GM18498 (cell line): ENCODE data around the gene DPYSL3.

Experiments
- ATAC-seq: cut with Tn5 transposase; IDR thresholded peaks from one replicate; pipeline ENCODE4 v1.9.1; 2021; ENCODE audit warnings: mild to moderate bottlenecking, moderate library complexity; ENCODE audit not compliant: unreplicated experiment

The DPYSL3 gene

DNA sequence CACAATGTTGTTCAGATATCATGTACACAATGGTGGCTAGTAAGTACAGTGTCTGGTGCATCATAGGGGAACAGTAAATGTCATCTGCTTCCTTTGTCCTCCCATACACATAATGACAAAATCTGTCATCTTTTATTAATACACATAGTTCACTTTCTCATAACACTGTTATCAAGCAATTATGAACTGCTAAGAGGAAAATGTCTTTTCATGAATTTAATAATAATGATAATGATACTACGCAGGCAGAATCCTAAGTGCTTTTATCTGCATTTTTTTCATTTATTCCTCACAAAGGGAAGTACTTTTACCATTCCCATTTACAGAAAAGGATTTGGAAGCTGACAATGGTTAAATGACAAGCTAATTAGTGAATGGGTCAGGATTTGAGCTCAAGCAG, 35.7 kb downstream of the DPYSL3 start:
- ATAC-seq = no peak

DNA sequence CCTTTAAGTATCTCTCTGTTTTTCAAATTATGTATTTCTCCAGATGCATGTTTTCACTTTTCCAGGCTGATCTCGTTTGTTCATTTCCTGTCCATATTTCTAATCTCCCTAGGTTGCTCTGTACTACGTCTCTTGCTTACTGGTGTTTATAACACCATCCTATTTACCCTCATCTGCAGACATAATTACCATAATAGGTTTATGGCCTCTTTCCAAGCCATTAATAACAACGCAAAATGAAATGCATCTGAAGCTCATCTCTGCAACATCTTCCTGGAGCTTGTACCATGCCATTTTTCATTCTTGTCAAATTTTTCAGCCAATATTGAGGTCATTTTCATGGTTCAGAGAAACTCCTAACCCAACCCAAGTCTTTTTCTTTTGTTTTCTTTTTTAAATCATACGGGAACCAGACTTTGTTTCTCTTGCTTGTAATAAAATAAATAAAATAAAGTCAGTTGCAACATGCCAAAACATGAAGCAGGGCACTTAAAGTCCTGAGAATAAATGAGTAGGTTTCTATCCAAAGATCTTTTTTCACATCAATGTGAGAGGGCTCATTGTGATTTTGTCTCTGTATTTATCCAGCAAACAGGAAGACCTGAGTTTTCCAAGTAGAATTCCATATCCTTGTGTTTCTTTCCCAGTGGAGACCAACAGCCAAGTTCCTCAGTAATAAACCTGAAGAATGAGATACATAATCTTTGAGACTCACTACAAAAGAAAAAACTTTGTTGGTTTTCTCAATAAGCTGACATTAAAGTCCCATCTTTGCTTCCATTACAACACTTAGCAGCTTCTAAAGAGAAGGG, 37.0 kb downstream of the DPYSL3 start:
- ATAC-seq = no peak

DNA sequence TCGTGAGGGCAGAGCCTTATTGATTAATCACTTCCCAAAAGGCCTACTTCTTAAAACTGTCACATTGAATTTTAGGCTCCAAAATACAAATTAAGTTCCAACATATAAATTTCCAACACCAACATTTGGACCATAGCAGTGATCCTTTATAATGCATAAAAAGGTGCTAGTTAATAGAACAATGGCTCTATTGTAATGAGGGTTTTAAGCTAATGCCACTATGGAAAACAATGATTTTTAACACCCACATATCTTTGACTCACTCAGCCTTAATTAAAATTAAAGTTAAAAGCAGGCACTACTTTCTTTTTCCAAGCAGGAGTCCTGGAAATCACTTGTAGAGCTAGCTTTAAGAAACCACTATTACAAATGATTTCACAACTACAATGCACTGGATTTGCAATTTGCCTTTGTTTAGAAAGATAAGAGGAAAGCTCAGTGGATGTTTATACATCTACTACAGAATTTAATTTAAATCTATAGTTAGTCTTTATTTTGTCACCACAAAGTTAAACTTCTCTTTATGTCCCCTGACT, 41.8 kb downstream of the DPYSL3 start:
- no peak for ATAC-seq

DNA sequence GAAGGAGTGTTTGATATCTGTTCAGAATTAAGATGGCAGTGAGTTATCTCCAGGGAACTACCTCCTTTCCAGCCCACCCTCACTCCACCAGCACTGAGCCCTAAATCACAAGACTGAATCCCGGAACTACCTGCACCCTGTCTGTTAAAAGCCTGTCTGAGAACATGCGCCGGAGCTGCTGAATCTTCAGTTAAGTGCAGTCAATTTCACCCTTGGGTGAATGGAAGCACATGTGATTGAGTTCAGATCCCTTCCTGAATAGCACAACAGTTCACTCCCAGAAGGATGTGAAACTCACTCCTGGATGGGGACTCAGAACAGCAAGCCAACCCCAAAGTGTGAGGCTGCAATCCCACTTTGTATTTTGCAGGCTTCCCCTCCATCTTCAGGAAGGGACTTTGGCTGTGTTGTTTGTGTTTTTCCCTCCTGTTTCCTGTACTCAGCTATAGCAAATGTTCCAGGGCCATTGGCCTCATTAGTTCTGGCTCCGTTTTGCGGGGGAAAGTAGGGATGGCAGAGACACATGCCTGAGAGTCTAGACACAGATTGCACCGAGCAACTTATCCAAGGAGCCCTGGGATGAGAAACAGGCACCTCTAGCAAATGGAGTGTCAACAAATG, 43.4 kb downstream of the DPYSL3 start:
- ATAC-seq = no peak

DNA sequence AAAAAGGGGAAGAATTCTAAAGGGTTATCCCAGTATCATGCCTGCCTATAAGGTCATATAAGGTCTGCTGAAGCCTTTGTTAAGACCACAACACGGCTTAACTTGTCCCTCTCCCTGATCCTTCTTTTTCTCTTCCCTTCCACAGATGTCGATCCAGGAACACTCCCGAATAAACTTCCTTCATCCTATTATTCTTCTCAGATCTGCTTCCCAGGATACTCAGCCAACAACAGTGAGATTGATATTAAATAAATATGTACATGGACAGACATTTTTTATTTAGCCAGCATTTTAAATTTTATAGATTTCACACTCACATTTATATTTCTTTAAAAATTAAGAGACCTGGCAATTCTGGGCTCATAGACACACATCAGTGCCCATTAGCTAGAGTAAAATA, 44.1 kb downstream of the DPYSL3 start:
- ATAC-seq = no peak

DNA sequence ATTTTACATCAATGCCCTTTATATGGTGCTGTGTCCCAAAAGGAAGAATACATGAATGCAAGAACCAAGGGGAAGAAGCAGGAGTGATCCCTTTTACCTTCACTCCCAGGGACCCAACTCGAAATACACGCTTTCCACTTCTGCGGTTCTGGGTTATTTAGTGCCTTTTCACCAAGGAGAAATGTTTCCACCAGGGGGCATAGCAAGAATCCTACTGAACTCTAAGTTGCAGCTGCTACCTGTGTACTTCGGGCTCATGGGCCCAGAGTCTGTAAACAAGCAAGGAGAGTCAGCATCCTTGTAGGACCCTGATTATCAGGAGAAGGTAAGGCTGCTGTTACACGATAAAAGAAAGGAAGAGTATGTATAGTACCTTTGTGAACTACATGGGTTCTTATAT, 45.7 kb downstream of the DPYSL3 start:
- ATAC-seq = no peak

DNA sequence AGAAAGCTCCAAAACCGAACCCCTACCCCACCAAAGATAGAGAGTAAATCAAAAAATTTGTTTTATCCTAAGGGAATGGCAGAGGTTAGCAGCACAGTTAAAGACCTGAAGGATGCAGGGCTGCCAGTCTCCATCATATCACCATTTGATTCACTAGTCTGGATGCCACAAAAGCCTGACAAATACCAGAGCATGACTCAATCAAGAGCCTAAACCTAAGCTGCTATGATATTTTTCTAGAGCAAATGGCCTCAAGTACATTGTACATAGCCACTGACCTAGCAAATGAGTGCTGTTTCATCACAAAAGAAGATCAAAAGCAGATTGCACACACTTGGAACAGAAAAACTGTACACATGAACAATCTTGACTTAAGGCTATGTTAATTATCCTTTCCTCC, 48.0 kb downstream of the DPYSL3 start:
- ATAC-seq = no peak

DNA sequence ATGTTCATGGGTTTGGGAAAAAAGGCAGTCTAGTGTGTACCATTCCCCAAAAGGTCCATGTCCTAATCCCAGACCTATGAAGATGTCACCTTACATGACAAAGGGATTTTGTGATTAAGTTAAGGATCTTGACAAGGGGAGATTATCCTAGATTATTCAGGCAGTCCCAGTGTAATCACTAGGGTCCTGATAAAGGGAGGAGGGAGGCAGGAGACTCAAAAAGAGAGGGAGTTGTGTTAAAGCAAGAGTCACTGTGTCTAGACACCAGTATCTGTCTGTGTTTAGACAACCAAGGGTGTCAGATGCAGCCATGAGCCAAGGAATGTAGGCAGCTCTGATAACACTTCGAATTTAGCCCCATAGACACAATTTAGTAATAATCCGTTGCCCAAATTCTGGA, 49.5 kb downstream of the DPYSL3 start:
- no peak for ATAC-seq

DNA sequence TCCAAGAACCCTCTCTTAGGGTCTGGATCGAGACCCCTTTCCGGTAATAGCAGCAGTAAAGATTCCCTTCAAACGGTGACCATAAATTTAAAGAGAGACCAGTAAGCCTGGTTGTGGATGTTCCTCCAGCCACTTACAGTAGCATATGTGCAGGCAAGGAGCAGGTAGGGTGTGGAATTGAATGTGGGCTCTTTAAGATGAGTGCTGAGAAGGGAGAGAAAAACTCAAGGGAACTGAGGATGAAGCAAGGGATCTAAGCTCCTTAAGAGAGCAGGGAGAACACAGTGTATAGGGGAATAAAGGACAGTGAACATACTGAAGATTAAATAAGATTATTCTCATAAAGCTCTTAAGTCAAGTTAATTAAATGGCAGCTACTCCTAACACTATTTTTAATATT, 51.3 kb downstream of the DPYSL3 start:
- ATAC-seq = no peak

DNA sequence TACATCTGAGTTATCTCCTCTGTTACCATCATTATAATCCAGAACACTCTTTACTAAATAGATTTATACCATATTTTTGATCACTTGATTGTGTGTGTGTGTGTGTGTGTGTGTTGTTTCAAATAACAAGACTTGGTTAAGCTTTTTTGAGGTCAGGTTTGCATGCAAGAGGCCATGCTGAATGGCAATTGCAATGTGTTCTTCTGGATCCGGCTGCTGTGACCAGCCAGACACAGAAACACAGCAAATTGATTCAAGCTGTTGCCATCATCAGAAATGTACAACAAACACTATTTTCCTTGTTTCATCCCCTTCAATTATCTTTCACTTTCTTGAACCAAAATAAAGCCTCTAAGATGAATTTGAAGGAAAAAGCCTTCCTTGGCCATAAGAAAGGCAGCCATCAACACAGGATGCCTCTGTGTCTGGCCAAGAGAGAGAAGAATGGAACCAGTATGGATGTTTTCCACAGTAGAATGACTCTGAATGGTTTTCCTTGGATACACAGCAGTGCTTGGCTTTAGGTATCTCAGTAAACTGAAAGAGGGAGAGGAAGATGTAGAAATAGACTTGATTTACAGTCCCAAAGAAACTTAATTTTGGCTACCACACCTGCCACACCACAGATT, 53.9 kb downstream of the DPYSL3 start:
- no peak for ATAC-seq

DNA sequence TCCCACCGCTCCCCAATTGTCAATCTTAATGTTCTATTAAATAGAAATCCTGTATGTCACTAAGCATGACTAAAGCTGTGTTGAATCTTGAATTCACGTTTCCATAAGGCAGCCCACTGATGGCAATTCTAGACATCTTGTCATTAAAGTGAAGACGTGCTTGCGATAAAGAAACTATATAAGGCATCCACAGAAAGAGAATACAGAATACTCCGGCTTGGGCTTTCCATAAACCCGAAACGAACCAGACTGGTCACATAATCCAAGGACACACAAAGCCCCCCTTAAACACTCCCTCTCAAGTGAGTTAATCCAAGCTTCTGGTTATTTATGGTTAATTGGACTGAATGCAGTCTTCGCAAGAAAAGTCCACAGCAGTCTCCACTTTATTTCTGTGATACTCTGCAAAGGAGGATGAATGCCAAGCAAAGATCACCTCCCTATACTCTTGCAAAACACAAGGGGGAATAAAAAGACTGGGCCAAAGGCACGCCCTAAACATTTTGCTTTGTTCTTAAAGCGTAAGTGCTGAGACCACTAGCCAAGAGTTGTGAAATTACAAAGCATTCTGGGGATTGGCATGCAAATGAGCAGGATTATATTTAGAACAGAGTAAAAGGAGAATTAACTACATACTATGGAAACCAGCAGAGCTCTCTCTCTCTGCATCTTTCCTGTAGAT, 54.7 kb downstream of the DPYSL3 start:
- ATAC-seq = no peak

DNA sequence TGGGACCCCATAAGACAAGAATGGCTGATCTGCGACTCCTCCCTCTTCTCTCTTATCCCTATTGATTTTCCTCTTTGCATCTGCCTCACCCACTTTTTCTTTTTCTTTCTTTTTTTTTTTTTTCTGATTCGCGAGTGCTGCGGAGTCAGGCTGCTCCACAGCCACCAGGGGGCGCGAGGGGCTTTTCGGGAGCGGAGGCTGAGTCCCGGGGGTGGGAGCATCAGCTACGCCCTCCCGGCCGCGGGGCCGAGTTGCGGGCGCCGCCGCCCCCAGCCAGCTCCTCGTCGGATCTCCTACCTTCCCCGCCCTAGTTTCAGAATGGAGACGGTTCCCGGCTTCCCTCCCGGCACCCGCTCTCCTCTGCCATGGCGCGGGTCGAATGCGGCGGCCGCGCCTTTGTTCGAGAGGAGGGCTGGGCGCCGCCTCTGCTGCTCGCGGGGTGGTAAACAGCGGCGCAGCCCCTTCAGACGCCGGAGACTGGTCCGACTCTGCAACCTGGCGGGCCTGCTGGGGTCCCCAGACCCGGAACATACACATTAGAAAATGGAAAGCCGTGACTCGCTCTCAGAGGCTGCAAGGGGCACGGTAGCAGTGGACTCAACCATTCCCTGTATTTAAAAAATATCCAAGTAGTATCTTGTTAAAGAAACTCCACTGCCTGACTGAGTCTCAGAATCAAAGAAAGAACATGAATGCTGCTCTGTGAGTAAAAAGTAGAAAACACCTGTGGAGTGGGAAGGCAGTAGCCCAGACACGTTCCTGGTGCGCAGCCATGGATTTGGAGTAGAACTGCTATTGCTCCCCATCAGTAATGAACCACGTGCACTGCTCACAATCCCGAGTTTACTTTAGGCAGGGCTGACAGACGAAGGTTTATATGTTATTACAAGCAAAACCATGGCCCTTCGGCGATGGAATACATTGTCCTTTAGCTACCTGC, 55.7 kb downstream of the DPYSL3 start:
- peak; percentile 86 for ATAC-seq

DNA sequence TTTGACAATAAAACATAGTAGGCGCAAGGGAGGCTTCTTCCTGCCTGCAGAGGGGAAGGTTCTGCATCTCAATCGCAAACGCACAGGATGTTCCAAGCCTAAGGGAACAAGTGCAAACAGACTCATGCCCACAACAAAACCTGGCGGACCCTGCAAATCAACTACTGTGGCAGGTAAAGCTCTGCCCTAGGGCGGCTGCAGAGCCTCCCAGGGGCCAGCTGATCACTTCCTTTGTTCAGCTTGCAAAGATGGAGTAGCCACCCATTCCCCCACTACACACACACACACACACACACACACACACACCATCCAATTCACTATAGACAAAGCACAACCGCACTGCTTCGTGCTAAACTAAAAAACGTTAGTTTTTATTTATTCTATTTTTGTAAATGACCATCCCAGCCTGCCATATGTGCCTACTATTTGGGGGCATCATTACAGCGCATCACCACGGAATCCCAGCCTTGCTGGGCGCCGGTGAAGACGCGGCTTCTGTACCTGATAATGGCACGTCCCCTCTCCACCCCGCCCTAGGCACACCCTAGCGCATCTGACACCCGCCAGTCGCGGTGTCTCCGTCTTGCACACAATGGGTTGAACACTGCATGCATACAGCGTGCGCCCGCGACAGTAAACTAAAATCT, 57.6 kb downstream of the DPYSL3 start:
- ATAC-seq = no peak

DNA sequence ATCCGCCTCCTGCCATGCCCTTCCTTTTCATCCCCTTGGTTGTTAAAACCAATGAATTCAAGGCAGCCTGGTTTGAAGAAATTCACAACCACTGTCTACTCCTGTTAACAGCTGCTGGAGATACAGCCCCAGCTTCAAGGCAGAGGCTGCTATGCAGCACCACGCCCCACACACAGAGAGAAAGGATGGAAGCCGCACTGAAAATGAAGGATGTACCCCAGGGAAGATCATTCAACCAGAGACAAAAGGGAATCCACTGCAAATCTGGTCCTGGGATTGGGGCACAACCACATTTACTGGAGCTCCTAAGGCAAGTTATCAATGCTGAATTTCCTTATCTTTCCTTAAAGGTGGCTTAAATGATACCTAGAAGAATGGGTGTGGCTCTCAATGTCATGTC, 58.7 kb downstream of the DPYSL3 start:
- ATAC-seq = no peak

DNA sequence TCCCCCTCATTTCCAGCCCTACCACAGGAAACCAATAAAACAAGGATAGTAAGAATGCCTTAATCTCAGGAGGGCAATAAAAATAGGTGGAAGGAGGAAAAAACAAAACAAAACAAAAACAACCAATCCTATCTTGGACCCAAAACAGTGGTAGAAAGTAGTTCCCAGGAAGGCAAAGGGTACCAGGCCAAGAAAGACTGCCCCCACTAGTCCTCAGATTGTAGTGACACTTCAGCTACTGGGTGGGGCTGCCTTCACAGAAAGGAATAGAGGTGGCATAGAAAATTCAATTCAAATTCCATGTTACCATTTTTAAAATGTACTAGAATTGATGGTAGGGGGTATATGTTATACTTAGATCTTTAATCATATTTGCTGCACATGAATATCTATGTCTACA, 59.3 kb downstream of the DPYSL3 start:
- no peak for ATAC-seq

DNA sequence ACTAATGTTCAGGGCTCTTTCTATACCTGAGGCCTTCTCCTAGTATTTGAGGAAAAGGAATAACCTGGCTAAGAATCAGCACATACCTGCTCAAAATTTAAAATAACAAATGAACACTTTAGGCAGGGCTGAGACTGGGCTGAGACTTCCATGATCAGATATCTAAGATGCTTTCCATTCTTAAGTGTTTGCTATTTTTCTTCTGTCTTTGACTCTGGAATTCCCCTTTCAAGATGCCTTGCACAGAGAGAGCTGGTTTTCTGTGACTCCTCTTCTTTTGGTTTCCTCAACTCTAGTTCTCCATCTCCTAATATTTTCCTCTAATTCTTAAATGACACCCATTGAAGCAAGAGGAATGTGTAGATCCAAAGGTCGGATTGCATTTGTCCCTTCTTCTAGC, 61.1 kb downstream of the DPYSL3 start:
- no peak for ATAC-seq

DNA sequence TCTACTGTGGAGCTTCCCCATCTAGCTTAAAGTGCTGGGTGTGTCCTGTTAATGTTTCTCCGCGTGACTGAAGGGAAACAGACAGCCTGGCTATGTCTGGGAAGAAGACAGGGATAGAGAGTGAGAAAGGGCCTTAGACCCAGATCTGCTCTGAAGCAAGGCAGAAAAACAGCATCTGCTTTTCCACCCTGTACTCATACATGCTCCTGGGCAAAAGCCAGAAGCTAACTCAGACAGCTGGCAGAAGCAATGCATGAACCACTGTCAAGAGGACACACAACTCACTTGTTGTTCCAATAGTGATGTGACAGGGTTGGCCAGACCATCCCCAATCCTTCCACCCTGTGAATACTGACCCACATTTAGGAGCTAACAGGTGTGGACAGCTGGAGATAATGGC, 63.3 kb downstream of the DPYSL3 start:
- ATAC-seq = no peak

DNA sequence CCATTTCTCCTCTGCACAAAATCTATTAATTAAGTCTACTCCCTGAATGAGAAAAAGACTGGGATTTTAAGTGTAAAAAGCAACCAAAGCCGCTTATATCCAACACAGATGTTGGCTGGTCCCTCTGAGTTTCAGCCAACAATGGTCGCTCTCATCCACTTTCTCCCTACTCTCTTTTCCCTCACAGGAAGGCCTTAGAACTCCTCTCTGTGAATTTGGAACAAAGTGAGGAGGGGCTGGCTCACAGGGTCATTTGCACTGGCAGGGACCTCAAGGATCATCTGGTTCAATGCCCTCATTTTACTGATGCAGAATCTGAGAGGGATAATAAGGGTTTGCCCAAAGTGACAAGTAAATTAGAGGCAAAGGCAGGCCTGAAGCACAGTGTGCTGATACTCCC, 64.0 kb downstream of the DPYSL3 start:
- no peak for ATAC-seq

DNA sequence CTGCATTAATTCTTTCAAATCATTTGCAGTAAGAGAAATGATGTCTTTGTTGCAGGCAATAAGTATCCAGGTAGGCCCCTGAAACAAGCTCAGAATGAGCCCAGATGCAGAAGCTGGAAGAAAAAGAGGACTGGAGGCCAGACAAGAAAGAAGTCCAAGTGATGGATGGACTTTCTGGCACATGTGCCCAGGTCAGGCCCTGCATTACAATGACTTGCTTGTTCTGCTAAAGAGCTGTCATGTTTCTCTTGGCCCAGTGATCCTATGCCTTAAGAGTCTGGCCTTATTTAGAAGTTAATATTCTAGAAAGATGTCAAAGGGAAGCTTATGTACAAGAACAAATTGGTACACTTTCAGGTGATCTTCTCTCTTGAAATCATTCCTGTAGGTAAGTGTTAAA, 64.8 kb downstream of the DPYSL3 start:
- no peak for ATAC-seq

DNA sequence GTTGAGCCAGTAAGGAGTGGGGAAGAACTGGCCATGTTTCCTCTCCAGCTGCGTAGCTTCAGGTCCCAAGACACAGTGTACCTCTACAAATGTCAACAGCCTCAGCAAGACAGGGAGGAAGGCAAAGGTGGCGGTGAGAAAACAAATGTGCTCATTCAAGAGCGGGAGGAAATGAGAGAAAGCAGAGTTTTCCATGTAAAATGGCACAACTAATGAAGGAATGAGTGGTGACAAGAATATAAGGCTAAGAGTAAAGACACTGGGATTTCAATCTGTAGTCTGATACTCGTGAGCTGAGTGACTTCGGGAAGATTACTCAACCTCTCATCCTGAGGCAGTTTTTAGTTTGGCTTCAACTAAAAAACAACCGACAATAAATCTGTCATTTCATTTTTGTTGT, 67.6 kb downstream of the DPYSL3 start:
- no peak for ATAC-seq
